WTC11 (cell line): ENCODE measurements around the gene GLB1L3. TPM values are rescaled to one million over a fixed set of nuclear protein-coding genes. Genes with fewer than 3 reads are reported as not detected.

Experiments
- ATAC-seq: fragments of 200-7000 bp; cut with Tn5 transposase; 2 replicates; pipeline ENCODE4 v1.10.0; 2021; ENCODE audit warnings: mild to moderate bottlenecking, moderate library complexity
- CTCF ChIA-PET: fragments of 300-600 bp; sonication (Branson Sonifier 250); formaldehyde crosslinking; loops from one replicate; lab custom pipeline; 2021; ENCODE audit warnings: antibody characterized with exemption; lab: Charles Lee
- POLR2A ChIA-PET: fragments of 350-600 bp; sonication (Branson Sonifier 250); formaldehyde crosslinking; loops from one replicate; lab custom pipeline; 2021; ENCODE audit warnings: antibody characterized with exemption; lab: Charles Lee
- DNase-seq: peaks from one replicate; pipeline ENCODE4 v3.0.0; 2021; ENCODE audit warnings: low spot score
- H3K27ac Mint-ChIP-seq: 2 replicates; pipeline ENCODE4 v1.8.0; 2021; ENCODE audit warnings: mixed read lengths
- H3K27me3 Mint-ChIP-seq: 2 replicates; pipeline ENCODE4 v1.8.0; 2021; ENCODE audit warnings: low read depth, mild to moderate bottlenecking, moderate library complexity, mixed read lengths
- H3K36me3 Mint-ChIP-seq: 2 replicates; pipeline ENCODE4 v1.8.0; 2021; ENCODE audit warnings: mixed read lengths
- H3K4me1 Mint-ChIP-seq: 2 replicates; pipeline ENCODE4 v1.8.0; 2022; ENCODE audit warnings: mixed read lengths
- H3K4me3 Mint-ChIP-seq: 2 replicates; pipeline ENCODE4 v1.8.0; 2021; ENCODE audit warnings: mild to moderate bottlenecking, moderate library complexity, mixed read lengths
- H3K9me3 Mint-ChIP-seq: 2 replicates; pipeline ENCODE4 v1.8.0; 2021; ENCODE audit warnings: mixed read lengths
- AR ChIP-seq: fragments of 250-450 bp; sonication (Bioruptor Pico); IDR thresholded peaks from 2 replicates; pipeline ENCODE4 v1.9.0; 2021; ENCODE audit warnings: mild to moderate bottlenecking
- CBFB ChIP-seq: sonication (generic); formaldehyde crosslinking; IDR thresholded peaks from 2 replicates; pipeline ENCODE4 v1.8.1; 2022; ENCODE audit warnings: mild to moderate bottlenecking, low read depth, missing genetic modification reagents
- OVOL2 ChIP-seq: fragments of 250-450 bp; sonication (Bioruptor Pico); IDR thresholded peaks from 2 replicates; pipeline ENCODE4 v1.9.0; 2021; ENCODE audit warnings: mild to moderate bottlenecking, borderline replicate concordance
- PRDM15 ChIP-seq: sonication (generic); formaldehyde crosslinking; IDR thresholded peaks from 2 replicates; pipeline ENCODE4 v1.8.0; 2022; ENCODE audit warnings: missing genetic modification reagents
- STAT6 ChIP-seq: sonication (generic); formaldehyde crosslinking; conservative IDR thresholded peaks from 2 replicates; pipeline ENCODE4 v1.8.1; 2023; ENCODE audit warnings: mild to moderate bottlenecking, low read depth, missing genetic modification reagents, moderate library complexity
- USF1 ChIP-seq: sonication (generic); formaldehyde crosslinking; IDR thresholded peaks from 2 replicates; pipeline ENCODE4 v1.8.0; 2022; ENCODE audit warnings: mild to moderate bottlenecking, missing genetic modification reagents
- USF2 ChIP-seq: sonication (generic); formaldehyde crosslinking; IDR thresholded peaks from 2 replicates; pipeline ENCODE4 v1.8.1; 2023; ENCODE audit warnings: mild to moderate bottlenecking, missing genetic modification reagents, moderate library complexity
- ZBTB21 ChIP-seq: sonication (generic); formaldehyde crosslinking; IDR thresholded peaks from 2 replicates; pipeline ENCODE4 v1.8.1; 2023; ENCODE audit warnings: mild to moderate bottlenecking, missing genetic modification reagents, borderline replicate concordance
- ZNF121 ChIP-seq: sonication (generic); formaldehyde crosslinking; IDR thresholded peaks from 2 replicates; pipeline ENCODE4 v1.8.0; 2023; ENCODE audit warnings: missing genetic modification reagents
- total RNA-seq: library from RNA; stranded (reverse); gene quantifications from 3 replicates; pipeline ENCODE4 v1.2.3, GENCODE V29; 2021

Gene GLB1L3
- total RNA-seq, 1 experiment from 2014 or later = 50.2 TPM

GRCh38 chr11:134277183-134278001, 1.2 kb downstream of the GLB1L3 start:
- peaks cover 51% of the 10 kb centered on the region for H3K4me1 Mint-ChIP-seq

More at GRCh38 chr11:134277183-134278001, 1.2 kb downstream of the GLB1L3 start:
- peak; percentile 6 for ATAC-seq
- DNase-seq = peak; percentile 53
- ChIA-PET CTCF (interaction anchor here (0.9 to 4.5 kb wide), 3 partner anchors 9 to 52 kb away, joined by 3 to 57 read pairs (median 22); partner anchors contain the start of genes NCAPD3 and VPS26B), POLR2A (no interaction called here)
- Mint-ChIP-seq H3K4me3 (peak overlapping the region; percentile 96), H3K27ac (peak overlapping the region; percentile 94), H3K9me3 (no peaks in the 10 kb centered on the region), H3K27me3 (no peaks in the 10 kb centered on the region), H3K36me3 (peaks cover 24% of the 10 kb centered on the region)
- no peak for TF ChIP-seq AR (CRISPR knock-in tag)
- no peak for TF ChIP-seq STAT6 (CRISPR knock-in tag)
- no peak for TF ChIP-seq ZNF121 (CRISPR knock-in tag)
- peak; percentile 28; the same call in 1 of the 2 replicates for TF ChIP-seq USF2 (CRISPR knock-in tag)
- 0 out of 2 replicates have a peak, but pooled peaks have one; percentile 5 for TF ChIP-seq PRDM15 (CRISPR knock-in tag)
- TF ChIP-seq USF1 (CRISPR knock-in tag) = 0 out of 2 replicates have a peak, but pooled peaks have one; percentile 6
- no peak for TF ChIP-seq OVOL2 (CRISPR knock-in tag)
- no peak for TF ChIP-seq ZBTB21 (CRISPR knock-in tag)
- TF ChIP-seq CBFB (CRISPR knock-in tag) = no peak
